ENCODE measurements around the gene FHAD1.

FHAD1 gene

GRCh38 chr1:15279576-15280230, 32.7 kb downstream of the FHAD1 start:
- Histone ChIP-seq H2BK12ac (ENCODE audit: low read length) (no peak overlapping the region), H2BK120ac (ENCODE audit: low read depth, low read length) (no peak overlapping the region), H3K4me2 (ENCODE audit: insufficient read depth, low read length, poor library complexity, severe bottlenecking) (no peak overlapping the region), H3K18ac (ENCODE audit: low read length) (no peak overlapping the region), H2BK15ac (ENCODE audit: low read length) (no peak overlapping the region), H3K27ac (replicated peaks; ENCODE audit: low read length) (no peak overlapping the region), H2BK5ac (ENCODE audit: low read length) (no peak overlapping the region), H3K23ac (ENCODE audit: low read depth, low read length, poor library complexity) (no peak overlapping the region), H3K4me3 (ENCODE audit: low read length in 2 of 2) (no peak overlapping the region), H3K27me3 (ENCODE audit: control insufficient read depth in 3 of 3, insufficient read depth in 3 of 3, low read depth in 1 of 3, low read length in 3 of 3) (peaks cover 0 to 6% (median 0%) of the 10 kb centered on the region in 3 experiments), H2AK5ac (ENCODE audit: low read depth, low read length) (no peak overlapping the region), H3K4ac (ENCODE audit: low read length) (no peak overlapping the region), H3K79me1 (ENCODE audit: low read depth, low read length) (no peaks in the 10 kb centered on the region), H3K36me3 (replicated peaks in 1 of 2; ENCODE audit: control insufficient read depth in 2 of 2, insufficient read depth in 2 of 2, low read length in 2 of 2) (no peaks in the 10 kb centered on the region), H4K91ac (ENCODE audit: low read depth, low read length, poor library complexity) (no peak overlapping the region), H3K14ac (ENCODE audit: low read length) (no peak overlapping the region), H4K8ac (ENCODE audit: low read depth, low read length) (no peak overlapping the region), H3K9me3 (replicated peaks in 1 of 2; ENCODE audit: control insufficient read depth in 2 of 2, insufficient read depth in 1 of 2, low read depth in 1 of 2, low read length in 2 of 2) (no peaks in the 10 kb centered on the region), H2AFZ (ENCODE audit: low read length) (peak overlapping the region; percentile 70), H3K4me1 (ENCODE audit: control insufficient read depth in 2 of 2, insufficient read depth in 1 of 2, low read depth in 1 of 2, low read length in 2 of 2) (peaks cover 2 to 7% of the 10 kb centered on the region in 2 donors), H3K9ac (ENCODE audit: low read depth, low read length, poor library complexity) (no peak overlapping the region)
- no CpG with 5 or more reads among the region's 10 CpGs for WGBS, 2 donors (ENCODE audit: extremely low coverage in 2 of 2, insufficient read length in 2 of 2, insufficient replicate concordance in 1 of 2)
- DNase-seq (ENCODE audit: low spot score), result no peak

GRCh38 chr1:15280416-15280815, 33.4 kb downstream of the FHAD1 start:
- no CpG with 5 or more reads among the region's 10 CpGs for WGBS, 2 donors (ENCODE audit: extremely low coverage in 2 of 2, insufficient read length in 2 of 2, insufficient replicate concordance in 1 of 2)
- no peak overlapping the region for H3K4me3 ChIP-seq (ENCODE audit: low read length in 2 of 2)
- no peak overlapping the region for H3K18ac ChIP-seq (ENCODE audit: low read length)

GRCh38 chr1:15282038-15282437, 35.0 kb downstream of the FHAD1 start:
- H3K27me3 ChIP-seq (ENCODE audit: control insufficient read depth in 3 of 3, insufficient read depth in 3 of 3, low read depth in 1 of 3, low read length in 3 of 3), result peaks cover 0 to 6% (median 0%) of the 10 kb centered on the region in 3 experiments
- H3K18ac ChIP-seq (ENCODE audit: low read length), result no peak overlapping the region
- H2AFZ ChIP-seq (ENCODE audit: low read length), result no peak overlapping the region
- WGBS, 2 donors (ENCODE audit: extremely low coverage in 2 of 2, insufficient read length in 2 of 2, insufficient replicate concordance in 1 of 2), result no CpG with 5 or more reads among the region's 2 CpGs
- no peak overlapping the region for H3K4me3 ChIP-seq (ENCODE audit: low read length in 2 of 2)
- H2BK15ac ChIP-seq (ENCODE audit: low read length), result no peak overlapping the region
- H3K4me2 ChIP-seq (ENCODE audit: insufficient read depth, low read length, poor library complexity, severe bottlenecking), result no peak overlapping the region
- H3K36me3 ChIP-seq (replicated peaks in 1 of 2; ENCODE audit: control insufficient read depth in 2 of 2, insufficient read depth in 2 of 2, low read length in 2 of 2), result no peaks in the 10 kb centered on the region
- H4K8ac ChIP-seq (ENCODE audit: low read depth, low read length), result no peak overlapping the region
- no peak overlapping the region for H4K91ac ChIP-seq (ENCODE audit: low read depth, low read length, poor library complexity)
- no peak for DNase-seq (ENCODE audit: low spot score)
- no peak overlapping the region for H3K9ac ChIP-seq (ENCODE audit: low read depth, low read length, poor library complexity)
- no peaks in the 10 kb centered on the region for H3K9me3 ChIP-seq (replicated peaks in 1 of 2; ENCODE audit: control insufficient read depth in 2 of 2, insufficient read depth in 1 of 2, low read depth in 1 of 2, low read length in 2 of 2)
- no peak overlapping the region for H3K4ac ChIP-seq (ENCODE audit: low read length)
- no peak overlapping the region for H2BK12ac ChIP-seq (ENCODE audit: low read length)
- H2BK5ac ChIP-seq (ENCODE audit: low read length), result no peak overlapping the region
- H2BK120ac ChIP-seq (ENCODE audit: low read depth, low read length), result no peak overlapping the region
- H3K14ac ChIP-seq (ENCODE audit: low read length), result no peak overlapping the region
- no peaks in the 10 kb centered on the region for H3K4me1 ChIP-seq (ENCODE audit: control insufficient read depth in 2 of 2, insufficient read depth in 1 of 2, low read depth in 1 of 2, low read length in 2 of 2)
- no peak overlapping the region for H3K27ac ChIP-seq (replicated peaks; ENCODE audit: low read length)
- H3K79me1 ChIP-seq (ENCODE audit: low read depth, low read length), result no peaks in the 10 kb centered on the region
- H3K23ac ChIP-seq (ENCODE audit: low read depth, low read length, poor library complexity), result no peak overlapping the region
- no peak overlapping the region for H2AK5ac ChIP-seq (ENCODE audit: low read depth, low read length)

More at GRCh38 chr1:15280416-15280815, 33.4 kb downstream of the FHAD1 start:
- H3K9me3 ChIP-seq (replicated peaks in 1 of 2; ENCODE audit: control insufficient read depth in 2 of 2, insufficient read depth in 1 of 2, low read depth in 1 of 2, low read length in 2 of 2), result no peaks in the 10 kb centered on the region
- H2BK12ac ChIP-seq (ENCODE audit: low read length), result no peak overlapping the region
- no peak overlapping the region for H3K14ac ChIP-seq (ENCODE audit: low read length)
- no peak overlapping the region for H2BK15ac ChIP-seq (ENCODE audit: low read length)
- H3K4ac ChIP-seq (ENCODE audit: low read length), result no peak overlapping the region
- no peak overlapping the region for H4K8ac ChIP-seq (ENCODE audit: low read depth, low read length)
- H2BK120ac ChIP-seq (ENCODE audit: low read depth, low read length), result no peak overlapping the region
- no peak overlapping the region for H3K27ac ChIP-seq (replicated peaks; ENCODE audit: low read length)
- H3K4me2 ChIP-seq (ENCODE audit: insufficient read depth, low read length, poor library complexity, severe bottlenecking), result no peak overlapping the region
- H3K79me1 ChIP-seq (ENCODE audit: low read depth, low read length), result no peaks in the 10 kb centered on the region
- no peak overlapping the region for H4K91ac ChIP-seq (ENCODE audit: low read depth, low read length, poor library complexity)
- no peak overlapping the region for H3K23ac ChIP-seq (ENCODE audit: low read depth, low read length, poor library complexity)
- H3K9ac ChIP-seq (ENCODE audit: low read depth, low read length, poor library complexity), result peak overlapping the region; percentile 1
- no peak for DNase-seq (ENCODE audit: low spot score)
- H2BK5ac ChIP-seq (ENCODE audit: low read length), result no peak overlapping the region
- H3K27me3 ChIP-seq (ENCODE audit: control insufficient read depth in 3 of 3, insufficient read depth in 3 of 3, low read depth in 1 of 3, low read length in 3 of 3), result peaks cover 0 to 6% (median 0%) of the 10 kb centered on the region in 3 experiments
- H3K36me3 ChIP-seq (replicated peaks in 1 of 2; ENCODE audit: control insufficient read depth in 2 of 2, insufficient read depth in 2 of 2, low read length in 2 of 2), result no peaks in the 10 kb centered on the region
- H3K4me1 ChIP-seq (ENCODE audit: control insufficient read depth in 2 of 2, insufficient read depth in 1 of 2, low read depth in 1 of 2, low read length in 2 of 2), result peaks cover 0 to 5% of the 10 kb centered on the region in 2 donors
- H2AFZ ChIP-seq (ENCODE audit: low read length), result peak overlapping the region; percentile 70
- H2AK5ac ChIP-seq (ENCODE audit: low read depth, low read length), result no peak overlapping the region

GRCh38 chr1:15282810-15283474, 35.9 kb downstream of the FHAD1 start:
- Histone ChIP-seq H3K18ac (ENCODE audit: low read length) (no peak overlapping the region), H2BK15ac (ENCODE audit: low read length) (no peak overlapping the region)
- WGBS, 2 donors (ENCODE audit: extremely low coverage in 2 of 2, insufficient read length in 2 of 2, insufficient replicate concordance in 1 of 2), result no CpG with 5 or more reads among the region's 7 CpGs

More at GRCh38 chr1:15282810-15283474, 35.9 kb downstream of the FHAD1 start:
- H3K9me3 ChIP-seq (replicated peaks in 1 of 2; ENCODE audit: control insufficient read depth in 2 of 2, insufficient read depth in 1 of 2, low read depth in 1 of 2, low read length in 2 of 2), result no peaks in the 10 kb centered on the region
- no peak overlapping the region for H3K4me3 ChIP-seq (ENCODE audit: low read length in 2 of 2)
- no peak overlapping the region for H2BK12ac ChIP-seq (ENCODE audit: low read length)
- no peak overlapping the region for H3K9ac ChIP-seq (ENCODE audit: low read depth, low read length, poor library complexity)
- no peak overlapping the region for H3K4ac ChIP-seq (ENCODE audit: low read length)
- no peak overlapping the region for H2AFZ ChIP-seq (ENCODE audit: low read length)
- H3K79me1 ChIP-seq (ENCODE audit: low read depth, low read length), result no peaks in the 10 kb centered on the region
- H3K4me1 ChIP-seq (ENCODE audit: control insufficient read depth in 2 of 2, insufficient read depth in 1 of 2, low read depth in 1 of 2, low read length in 2 of 2), result no peaks in the 10 kb centered on the region
- no peak overlapping the region for H2BK120ac ChIP-seq (ENCODE audit: low read depth, low read length)
- H3K4me2 ChIP-seq (ENCODE audit: insufficient read depth, low read length, poor library complexity, severe bottlenecking), result no peak overlapping the region
- no peak overlapping the region for H3K23ac ChIP-seq (ENCODE audit: low read depth, low read length, poor library complexity)
- H4K8ac ChIP-seq (ENCODE audit: low read depth, low read length), result no peak overlapping the region
- no peak overlapping the region for H2BK5ac ChIP-seq (ENCODE audit: low read length)
- H3K36me3 ChIP-seq (replicated peaks in 1 of 2; ENCODE audit: control insufficient read depth in 2 of 2, insufficient read depth in 2 of 2, low read length in 2 of 2), result no peaks in the 10 kb centered on the region
- no peak overlapping the region for H2AK5ac ChIP-seq (ENCODE audit: low read depth, low read length)
- DNase-seq (ENCODE audit: low spot score), result no peak
- H3K27ac ChIP-seq (replicated peaks; ENCODE audit: low read length), result no peak overlapping the region
- peaks cover 0 to 6% (median 0%) of the 10 kb centered on the region in 3 experiments for H3K27me3 ChIP-seq (ENCODE audit: control insufficient read depth in 3 of 3, insufficient read depth in 3 of 3, low read depth in 1 of 3, low read length in 3 of 3)
- no peak overlapping the region for H4K91ac ChIP-seq (ENCODE audit: low read depth, low read length, poor library complexity)
- H3K14ac ChIP-seq (ENCODE audit: low read length), result no peak overlapping the region
